GM13977 (cell line): ENCODE results near the gene SYT1.

Source experiments
- DNase-seq: peaks from one replicate; pipeline ENCODE4 v3.0.0; 2012; ENCODE audit warnings: low spot score
- CTCF ChIP-seq: IDR thresholded peaks from 2 replicates; pipeline ENCODE4 v1.5.1; 2012; ENCODE audit warnings: mild to moderate bottlenecking, control low read depth; ENCODE audit not compliant: insufficient read depth; ENCODE audit errors: extremely low read depth, missing control alignments
- in situ Hi-C: fragments of 300-500 bp; cut with MboI; formaldehyde crosslinking; loops from one replicate; pipeline ENCODE4 v1.12.0; 2022; ENCODE audit warnings: low sequenced_read_pairs, low pct_unique_long_range_greater_than_20kb, mixed read lengths, inconsistent platforms; ENCODE audit not compliant: unreplicated experiment

SYT1 gene

GRCh38 chr12:79415321-79415720 is 550.7 kb downstream of the SYT1 start:
- DNase-seq = no peak

GRCh38 chr12:79415746-79416435 is 551.3 kb downstream of the SYT1 start:
- DNase-seq = no peak
- no peak for TF ChIP-seq CTCF
- in situ Hi-C loops = loop anchor here (25.0 kb wide), 1 partner anchor 321 kb away; no protein-coding TSS in a partner anchor

More at GRCh38 chr12:79415321-79415720, 550.7 kb downstream of the SYT1 start:
- in situ Hi-C loops = loop anchor here (25.0 kb wide), 1 partner anchor 322 kb away; no protein-coding TSS in a partner anchor
- no peak for TF ChIP-seq CTCF

- TF ChIP-seq CTCF = no peak
- in situ Hi-C loops = loop anchor here (25.0 kb wide), 1 partner anchor 317 kb away; no protein-coding TSS in a partner anchor
- DNase-seq = no peak
These were observed 555.6 kb downstream of the SYT1 start for GRCh38 chr12:79420146-79420618.

- no peak for DNase-seq
- TF ChIP-seq CTCF = no peak
- in situ Hi-C loops = loop anchor here (25.0 kb wide), 1 partner anchor 316 kb away; no protein-coding TSS in a partner anchor
These were observed 556.7 kb downstream of the SYT1 start for GRCh38 chr12:79421236-79421740.

- TF ChIP-seq CTCF = no peak
- in situ Hi-C loops = loop anchor here (25.0 kb wide), 1 partner anchor 315 kb away; no protein-coding TSS in a partner anchor
These were observed 557.7 kb downstream of the SYT1 start for GRCh38 chr12:79422060-79422812.

GRCh38 chr12:79423560-79423959 is 559.0 kb downstream of the SYT1 start:
- in situ Hi-C loops = loop anchor here (25.0 kb wide), 1 partner anchor 314 kb away; no protein-coding TSS in a partner anchor
- no peak for DNase-seq

More at GRCh38 chr12:79422060-79422812, 557.7 kb downstream of the SYT1 start:
- DNase-seq = no peak

More at GRCh38 chr12:79423560-79423959, 559.0 kb downstream of the SYT1 start:
- no peak for TF ChIP-seq CTCF
